ENCODE results near the gene MYEF2.

The MYEF2 gene

DNA sequence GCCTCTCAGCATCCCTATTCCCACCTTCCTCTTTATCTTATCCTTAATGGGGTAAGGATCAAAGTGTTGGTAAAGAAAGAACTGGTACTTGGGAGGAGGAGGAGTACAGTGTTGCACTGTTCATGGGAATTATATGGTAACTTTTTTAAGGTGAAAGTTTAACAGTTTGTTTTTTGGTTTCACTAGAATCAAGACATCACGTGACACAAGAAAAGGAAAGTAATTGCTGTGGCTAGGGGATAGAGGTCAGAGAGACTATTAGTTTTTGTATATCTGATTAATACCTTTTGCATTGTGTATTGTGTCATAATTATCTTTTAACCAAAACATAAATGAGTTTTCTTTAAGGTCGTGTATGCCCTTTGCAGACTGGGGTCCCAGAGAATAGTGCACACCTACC, 80.8 kb downstream of the MYEF2 start:
- H3F3A ChIP-seq (ENCODE audit: insufficient read depth) = no peaks in the 10 kb centered on the region
- no peaks in the 10 kb centered on the region for H3K36me3 ChIP-seq (ENCODE audit: low read length)
- H3K9me3 ChIP-seq (ENCODE audit: insufficient read depth, low read length) = no peaks in the 10 kb centered on the region
- H3K4me3 ChIP-seq (ENCODE audit: insufficient read depth, low read length, poor library complexity, severe bottlenecking) = no peak overlapping the region
- H3K4me2 ChIP-seq (ENCODE audit: low read depth, low read length, poor library complexity, severe bottlenecking) = no peak overlapping the region
- H3K79me2 ChIP-seq (ENCODE audit: insufficient read depth, low read length) = no peaks in the 10 kb centered on the region
- no peaks in the 10 kb centered on the region for H4K20me1 ChIP-seq (ENCODE audit: low read depth, low read length)
- H3K27ac ChIP-seq (ENCODE audit: low read depth, low read length) = no peak overlapping the region
- H3K9me2 ChIP-seq (replicated peaks; ENCODE audit: insufficient read depth, low read length) = no peaks in the 10 kb centered on the region
- H2AFZ ChIP-seq (ENCODE audit: low read depth, low read length, severe bottlenecking) = no peak overlapping the region
- TF ChIP-seq, protein P1, sequence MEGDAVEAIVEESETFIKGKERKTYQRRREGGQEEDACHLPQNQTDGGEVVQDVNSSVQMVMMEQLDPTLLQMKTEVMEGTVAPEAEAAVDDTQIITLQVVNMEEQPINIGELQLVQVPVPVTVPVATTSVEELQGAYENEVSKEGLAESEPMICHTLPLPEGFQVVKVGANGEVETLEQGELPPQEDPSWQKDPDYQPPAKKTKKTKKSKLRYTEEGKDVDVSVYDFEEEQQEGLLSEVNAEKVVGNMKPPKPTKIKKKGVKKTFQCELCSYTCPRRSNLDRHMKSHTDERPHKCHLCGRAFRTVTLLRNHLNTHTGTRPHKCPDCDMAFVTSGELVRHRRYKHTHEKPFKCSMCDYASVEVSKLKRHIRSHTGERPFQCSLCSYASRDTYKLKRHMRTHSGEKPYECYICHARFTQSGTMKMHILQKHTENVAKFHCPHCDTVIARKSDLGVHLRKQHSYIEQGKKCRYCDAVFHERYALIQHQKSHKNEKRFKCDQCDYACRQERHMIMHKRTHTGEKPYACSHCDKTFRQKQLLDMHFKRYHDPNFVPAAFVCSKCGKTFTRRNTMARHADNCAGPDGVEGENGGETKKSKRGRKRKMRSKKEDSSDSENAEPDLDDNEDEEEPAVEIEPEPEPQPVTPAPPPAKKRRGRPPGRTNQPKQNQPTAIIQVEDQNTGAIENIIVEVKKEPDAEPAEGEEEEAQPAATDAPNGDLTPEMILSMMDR (IDR thresholded peaks at IDR 0.05; ENCODE audit: insufficient read depth, low read length, poor library complexity, severe bottlenecking) = no peak
- no peak for TF ChIP-seq EZH2phosphoT487 (conservative IDR thresholded peaks at IDR 0.05; ENCODE audit: low read length)
- H3K9ac ChIP-seq (ENCODE audit: low read length) = no peak overlapping the region
- no peaks in the 10 kb centered on the region for H3K27me3 ChIP-seq (ENCODE audit: low read length)

DNA sequence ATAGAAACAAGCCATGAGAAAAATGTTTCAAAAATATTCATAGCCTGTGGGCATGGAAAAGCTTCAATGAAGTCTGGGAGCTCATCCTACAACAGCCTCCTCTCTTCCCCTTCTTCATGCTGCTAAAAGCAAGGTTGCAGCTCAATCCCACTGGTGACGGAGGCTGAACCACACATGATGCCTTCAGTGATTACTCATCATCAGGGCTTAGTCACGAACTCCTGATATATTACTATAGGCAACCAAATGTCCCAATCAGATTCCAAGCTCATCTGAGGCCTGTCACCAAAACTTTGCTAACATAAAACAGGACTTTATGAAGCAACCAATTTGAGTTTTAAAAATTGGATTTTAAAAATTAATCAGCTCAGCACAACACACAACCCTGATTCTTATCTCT, 81.3 kb downstream of the MYEF2 start:
- Histone ChIP-seq H3K4me3 (ENCODE audit: insufficient read depth, low read length, poor library complexity, severe bottlenecking) (no peak overlapping the region), H4K20me1 (ENCODE audit: low read depth, low read length) (no peaks in the 10 kb centered on the region), H3K9me2 (replicated peaks; ENCODE audit: insufficient read depth, low read length) (no peaks in the 10 kb centered on the region), H3K9me3 (ENCODE audit: insufficient read depth, low read length) (no peaks in the 10 kb centered on the region), H2AFZ (ENCODE audit: low read depth, low read length, severe bottlenecking) (no peak overlapping the region), H3K27me3 (ENCODE audit: low read length) (no peaks in the 10 kb centered on the region), H3K27ac (ENCODE audit: low read depth, low read length) (no peak overlapping the region), H3K79me2 (ENCODE audit: insufficient read depth, low read length) (no peaks in the 10 kb centered on the region), H3K4me2 (ENCODE audit: low read depth, low read length, poor library complexity, severe bottlenecking) (no peak overlapping the region), H3K36me3 (ENCODE audit: low read length) (no peaks in the 10 kb centered on the region), H3F3A (ENCODE audit: insufficient read depth) (no peaks in the 10 kb centered on the region), H3K9ac (ENCODE audit: low read length) (no peak overlapping the region)
- TF ChIP-seq, protein P1 (IDR thresholded peaks at IDR 0.05; ENCODE audit: insufficient read depth, low read length, poor library complexity, severe bottlenecking) = no peak
- TF ChIP-seq EZH2phosphoT487 (conservative IDR thresholded peaks at IDR 0.05; ENCODE audit: low read length) = no peak

DNA sequence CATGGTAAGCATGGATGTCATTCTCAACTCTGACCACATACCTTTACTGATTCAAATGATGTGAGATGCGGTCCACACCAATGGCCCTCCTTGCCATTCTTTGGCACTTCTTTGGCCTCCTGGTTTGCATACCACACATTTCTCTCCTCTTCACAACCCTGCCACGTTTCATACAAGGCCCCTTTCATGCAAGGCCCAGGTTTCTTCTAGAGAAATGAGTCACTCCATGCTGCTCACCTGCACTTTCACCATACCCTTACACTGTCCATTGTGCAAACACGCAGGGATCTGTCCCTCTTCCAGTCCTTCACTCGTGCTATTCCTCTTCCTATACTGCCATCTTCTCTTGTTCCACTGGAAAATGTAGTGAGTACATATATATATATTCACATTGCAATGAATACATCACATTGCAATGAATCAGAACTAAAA, 81.7 kb downstream of the MYEF2 start:
- H3K4me2 ChIP-seq (ENCODE audit: low read depth, low read length, poor library complexity, severe bottlenecking) = no peak overlapping the region

More for the DNA sequence above, 81.7 kb downstream of the MYEF2 start:
- Histone ChIP-seq H3K27ac (ENCODE audit: low read depth, low read length) (no peak overlapping the region), H2AFZ (ENCODE audit: low read depth, low read length, severe bottlenecking) (no peak overlapping the region), H3K79me2 (ENCODE audit: insufficient read depth, low read length) (no peaks in the 10 kb centered on the region), H4K20me1 (ENCODE audit: low read depth, low read length) (no peaks in the 10 kb centered on the region), H3K27me3 (ENCODE audit: low read length) (no peaks in the 10 kb centered on the region), H3K4me3 (ENCODE audit: insufficient read depth, low read length, poor library complexity, severe bottlenecking) (no peak overlapping the region), H3K36me3 (ENCODE audit: low read length) (no peaks in the 10 kb centered on the region), H3F3A (ENCODE audit: insufficient read depth) (no peaks in the 10 kb centered on the region), H3K9me3 (ENCODE audit: insufficient read depth, low read length) (no peaks in the 10 kb centered on the region), H3K9me2 (replicated peaks; ENCODE audit: insufficient read depth, low read length) (no peaks in the 10 kb centered on the region), H3K9ac (ENCODE audit: low read length) (no peak overlapping the region)
- no peak for TF ChIP-seq EZH2phosphoT487 (conservative IDR thresholded peaks at IDR 0.05; ENCODE audit: low read length)
- TF ChIP-seq, protein P1 (IDR thresholded peaks at IDR 0.05; ENCODE audit: insufficient read depth, low read length, poor library complexity, severe bottlenecking) = no peak
